NCI-H1105 (cell line): ENCODE results near the gene DHRS3.
"Not testable (repeated sequence)": the region's sequence is repeated elsewhere in the genome, so short reads cannot be mapped to it uniquely, and the experiment has no call there.

Experiments
- DNase-seq: peaks from one replicate; lab custom pipeline; 2025; lab: John Stamatoyannopoulos, UW

DHRS3 gene

GRCh38 chr1:12617901-12618660 is at the start of gene DHRS3:
TSS of gene DHRS3 (minus strand) at chr1:12618210. CDS start at chr1:12617348, 862 bp downstream.
- DNase-seq: peak; percentile 90

GRCh38 chr1:12666141-12666735 is 48.2 kb upstream of the DHRS3 start:
- DNase-seq: no peak

- no peak for DNase-seq
These were observed 47.5 kb upstream of the DHRS3 start for GRCh38 chr1:12665511-12665910.

- no peak for DNase-seq
These were observed 44.5 kb upstream of the DHRS3 start for GRCh38 chr1:12662556-12662955.

GRCh38 chr1:12661606-12662219 is 43.7 kb upstream of the DHRS3 start:
- no peak for DNase-seq

GRCh38 chr1:12658531-12659453 is 40.8 kb upstream of the DHRS3 start:
- no peak for DNase-seq

- DNase-seq: not testable (repeated sequence)
These were observed 40.0 kb upstream of the DHRS3 start for GRCh38 chr1:12657885-12658512.

- no peak for DNase-seq
These were observed 39.3 kb upstream of the DHRS3 start for GRCh38 chr1:12657060-12657884.

- DNase-seq: no peak
These were observed 38.6 kb upstream of the DHRS3 start for GRCh38 chr1:12656575-12656974.

- DNase-seq: no peak
These were observed 36.6 kb upstream of the DHRS3 start for GRCh38 chr1:12654657-12655056.

- DNase-seq: no peak
These were observed 36.1 kb upstream of the DHRS3 start for GRCh38 chr1:12654004-12654567.

- DNase-seq: no peak
These were observed 32.0 kb upstream of the DHRS3 start for GRCh38 chr1:12649971-12650421.

- no peak for DNase-seq
These were observed 30.7 kb upstream of the DHRS3 start for GRCh38 chr1:12648741-12649140.

- not testable (repeated sequence) for DNase-seq
These were observed 27.4 kb upstream of the DHRS3 start for GRCh38 chr1:12645401-12645800.

GRCh38 chr1:12644829-12645228 is 26.8 kb upstream of the DHRS3 start:
- no peak for DNase-seq

GRCh38 chr1:12644237-12644636 is 26.2 kb upstream of the DHRS3 start:
- no peak for DNase-seq

- DNase-seq: no peak
These were observed 25.8 kb upstream of the DHRS3 start, which contains the start of gene AADACL4 for GRCh38 chr1:12643785-12644184. TSS of gene AADACL4 (plus strand) at chr1:12644085. CDS start at chr1:12644547, 462 bp downstream.

- no peak for DNase-seq
These were observed 25.1 kb upstream of the DHRS3 start for GRCh38 chr1:12643079-12643478.

GRCh38 chr1:12640958-12641272 is 22.9 kb upstream of the DHRS3 start:
- DNase-seq: no peak

- no peak for DNase-seq
These were observed 22.4 kb upstream of the DHRS3 start for GRCh38 chr1:12640237-12640957.
